Progenitor cell of endocrine pancreas (in vitro differentiated cells): ENCODE measurements around the gene CCDC51. TPM values are rescaled to one million over a fixed set of nuclear protein-coding genes. Genes with fewer than 3 reads are reported as not detected.

Experiments
- DNase-seq: peaks from one replicate; pipeline ENCODE4 v3.0.0; 2021; ENCODE audit warnings: low spot score; ENCODE audit not compliant: unreplicated experiment
- H3K27ac Mint-ChIP-seq: 2 replicates; pipeline ENCODE4 v1.8.0; 2021; ENCODE audit warnings: mild to moderate bottlenecking, moderate library complexity, mixed read lengths
- H3K27me3 Mint-ChIP-seq: 2 replicates; pipeline ENCODE4 v1.8.0; 2021; ENCODE audit warnings: mixed read lengths
- H3K36me3 Mint-ChIP-seq: 2 replicates; pipeline ENCODE4 v1.8.0; 2022; ENCODE audit warnings: mixed read lengths; ENCODE audit not compliant: insufficient read depth
- H3K4me1 Mint-ChIP-seq: 2 replicates; pipeline ENCODE4 v1.8.0; 2021; ENCODE audit warnings: low read depth, mixed read lengths
- H3K4me3 Mint-ChIP-seq: 2 replicates; pipeline ENCODE4 v1.8.0; 2021; ENCODE audit warnings: low read depth, mild to moderate bottlenecking, moderate library complexity, mixed read lengths
- H3K9me3 Mint-ChIP-seq: 2 replicates; pipeline ENCODE4 v1.8.0; 2021; ENCODE audit warnings: low read depth, mixed read lengths
- total RNA-seq: library from RNA; stranded (reverse); gene quantifications from 2 replicates; pipeline ENCODE4 v1.2.1, GENCODE V29; 2021
- TF ChIP-seq, protein P1 (sequence below): fragments of 200-600 bp; sonication (generic); IDR thresholded peaks from one replicate; pipeline ENCODE4 v1.5.0; 2021; ENCODE audit warnings: antibody characterized with exemption, mild to moderate bottlenecking; ENCODE audit not compliant: unreplicated experiment

CCDC51 gene
- total RNA-seq, 1 donor from 2014 or later: 13.2 TPM

- Mint-ChIP-seq H3K4me3 (peak overlapping the region; percentile 93), H3K9me3 (no peaks in the 10 kb centered on the region), H3K36me3 (peaks cover 1% of the 10 kb centered on the region), H3K27me3 (no peaks in the 10 kb centered on the region), H3K27ac (peak overlapping the region; percentile 95), H3K4me1 (peaks cover 14% of the 10 kb centered on the region)
- DNase-seq: no peak
- TF ChIP-seq, protein P1, sequence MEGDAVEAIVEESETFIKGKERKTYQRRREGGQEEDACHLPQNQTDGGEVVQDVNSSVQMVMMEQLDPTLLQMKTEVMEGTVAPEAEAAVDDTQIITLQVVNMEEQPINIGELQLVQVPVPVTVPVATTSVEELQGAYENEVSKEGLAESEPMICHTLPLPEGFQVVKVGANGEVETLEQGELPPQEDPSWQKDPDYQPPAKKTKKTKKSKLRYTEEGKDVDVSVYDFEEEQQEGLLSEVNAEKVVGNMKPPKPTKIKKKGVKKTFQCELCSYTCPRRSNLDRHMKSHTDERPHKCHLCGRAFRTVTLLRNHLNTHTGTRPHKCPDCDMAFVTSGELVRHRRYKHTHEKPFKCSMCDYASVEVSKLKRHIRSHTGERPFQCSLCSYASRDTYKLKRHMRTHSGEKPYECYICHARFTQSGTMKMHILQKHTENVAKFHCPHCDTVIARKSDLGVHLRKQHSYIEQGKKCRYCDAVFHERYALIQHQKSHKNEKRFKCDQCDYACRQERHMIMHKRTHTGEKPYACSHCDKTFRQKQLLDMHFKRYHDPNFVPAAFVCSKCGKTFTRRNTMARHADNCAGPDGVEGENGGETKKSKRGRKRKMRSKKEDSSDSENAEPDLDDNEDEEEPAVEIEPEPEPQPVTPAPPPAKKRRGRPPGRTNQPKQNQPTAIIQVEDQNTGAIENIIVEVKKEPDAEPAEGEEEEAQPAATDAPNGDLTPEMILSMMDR: no peak
Measured at GRCh38 chr3:48440590-48440958, 655 bp upstream of the CCDC51 start.

DNA sequence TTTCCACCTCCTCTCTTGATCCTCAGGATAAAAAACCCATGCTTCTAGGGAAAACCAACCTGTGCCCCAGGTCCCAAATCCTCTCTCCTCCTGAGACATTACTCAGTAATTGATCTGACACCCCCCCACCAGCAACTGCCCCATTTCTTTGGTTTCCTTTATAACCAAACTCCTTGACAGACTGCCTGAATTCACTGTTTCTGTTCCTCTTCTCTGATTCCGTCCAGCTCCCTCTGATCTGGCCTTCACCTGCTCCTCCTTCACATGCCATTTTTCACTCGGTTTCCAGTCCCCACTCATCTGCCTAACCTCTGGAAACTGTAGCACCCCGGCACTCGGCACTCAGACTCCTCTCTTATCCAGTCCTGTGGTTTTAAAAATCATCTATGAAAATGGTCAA is 2.1 kb downstream of the CCDC51 start:
- Mint-ChIP-seq H3K27ac (no peak overlapping the region), H3K9me3 (no peaks in the 10 kb centered on the region), H3K27me3 (no peaks in the 10 kb centered on the region), H3K36me3 (no peaks in the 10 kb centered on the region), H3K4me3 (no peak overlapping the region), H3K4me1 (peaks cover 12% of the 10 kb centered on the region)
- no peak for DNase-seq
- TF ChIP-seq, protein P1: no peak

DNA sequence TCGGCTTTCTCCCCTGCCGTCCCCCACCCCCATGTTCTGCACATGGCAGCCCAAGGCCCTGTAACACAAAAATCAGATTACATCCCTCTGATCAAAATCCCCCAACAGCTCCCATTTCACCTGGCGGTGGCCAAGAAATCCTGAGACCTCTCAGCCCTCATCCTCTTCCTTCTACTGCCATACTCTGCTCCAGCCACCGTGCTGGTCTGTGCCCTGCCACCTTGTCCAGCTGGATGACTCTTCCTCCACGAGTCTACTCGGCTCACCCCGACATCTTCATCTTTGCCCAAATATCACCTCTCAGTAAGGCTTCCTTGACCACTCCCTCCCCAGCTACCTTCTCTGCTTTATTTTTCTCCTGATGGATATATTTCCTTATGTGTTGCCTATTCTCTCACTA is 3.1 kb downstream of the CCDC51 start:
- peaks cover under 1% of the 10 kb centered on the region for H3K36me3 Mint-ChIP-seq
- TF ChIP-seq, protein P1: no peak
- no peaks in the 10 kb centered on the region for H3K9me3 Mint-ChIP-seq
- H3K4me1 Mint-ChIP-seq: peaks cover 18% of the 10 kb centered on the region
- H3K27me3 Mint-ChIP-seq: no peaks in the 10 kb centered on the region
- no peak overlapping the region for H3K4me3 Mint-ChIP-seq
- no peak overlapping the region for H3K27ac Mint-ChIP-seq
- DNase-seq: no peak

DNA sequence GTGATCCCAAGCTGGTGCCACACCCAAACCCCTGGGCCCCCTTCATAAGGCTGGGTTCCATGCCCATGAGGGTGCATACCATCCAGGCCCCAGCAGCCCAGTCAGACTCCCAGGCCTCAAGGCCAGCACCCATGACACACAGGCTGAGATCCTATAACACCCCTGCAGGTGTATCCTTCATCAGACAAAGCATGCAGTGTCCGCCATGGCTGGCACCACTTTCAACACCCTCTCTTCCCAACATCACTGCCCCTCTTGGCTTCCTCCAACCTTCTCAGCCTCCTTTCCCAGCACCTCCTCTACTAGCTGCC is 3.5 kb downstream of the CCDC51 start:
- TF ChIP-seq, protein P1: no peak
- no peak overlapping the region for H3K27ac Mint-ChIP-seq
- peaks cover 19% of the 10 kb centered on the region for H3K4me1 Mint-ChIP-seq
- no peak overlapping the region for H3K4me3 Mint-ChIP-seq
- DNase-seq: no peak
- peaks cover 3% of the 10 kb centered on the region for H3K36me3 Mint-ChIP-seq
- H3K9me3 Mint-ChIP-seq: no peaks in the 10 kb centered on the region
- no peaks in the 10 kb centered on the region for H3K27me3 Mint-ChIP-seq

DNA sequence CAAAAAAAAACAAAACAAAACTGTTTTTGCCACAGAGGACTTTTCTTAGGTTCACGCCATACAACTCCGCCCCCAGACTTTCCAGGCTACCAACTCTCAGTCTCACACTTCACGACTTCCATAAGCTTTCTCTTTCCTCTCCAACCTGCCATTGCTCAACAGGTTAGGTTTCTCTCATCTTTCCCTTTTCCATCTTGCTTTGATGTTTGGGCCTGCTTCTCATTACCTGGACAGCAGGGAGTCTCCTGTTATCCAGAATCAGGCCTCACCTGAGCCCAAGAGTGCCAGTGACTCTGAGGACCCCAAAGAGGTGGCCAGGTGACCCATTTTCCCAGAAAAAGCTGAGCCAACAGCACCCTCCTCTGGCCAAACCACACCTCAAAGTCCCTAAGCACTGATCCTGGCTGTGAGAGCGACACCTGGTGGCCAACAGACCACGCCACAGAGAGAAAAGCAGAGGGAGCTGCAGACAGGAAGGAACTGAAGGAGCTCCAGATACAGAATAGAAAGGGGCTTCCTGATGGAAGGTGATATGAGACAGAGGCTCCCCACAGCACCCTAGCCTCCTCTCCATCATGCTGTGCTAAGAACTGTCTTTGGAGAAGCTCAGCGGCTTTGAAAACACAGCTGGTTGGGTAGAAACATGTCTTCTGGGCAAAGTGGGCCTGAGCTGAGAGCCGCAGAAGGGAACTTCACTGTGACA is 4.0 kb downstream of the CCDC51 start:
- H3K4me3 Mint-ChIP-seq: no peak overlapping the region
- peak; percentile 83 for DNase-seq
- H3K36me3 Mint-ChIP-seq: peaks cover 3% of the 10 kb centered on the region
- no peak overlapping the region for H3K27ac Mint-ChIP-seq
- H3K9me3 Mint-ChIP-seq: no peaks in the 10 kb centered on the region
- H3K27me3 Mint-ChIP-seq: no peaks in the 10 kb centered on the region
- peaks cover 23% of the 10 kb centered on the region for H3K4me1 Mint-ChIP-seq
- TF ChIP-seq, protein P1: peak; percentile 100
